ENCODE measurements around the gene CACNG7.

GRCh38 chr19:53866865-53867224 is 42.2 kb upstream of the CACNG7 start:
- TF ChIP-seq CTCF (conservative IDR thresholded peaks at IDR 0.05; ENCODE audit: low read length): no peak
- TF ChIP-seq EZH2phosphoT487 (IDR thresholded peaks at IDR 0.05; ENCODE audit: borderline replicate concordance, low read depth, low read length): no peak

Measured in OCI-LY7 (cell line).